Liver (tissue), 9 donors: ENCODE results near the gene PPY. TPM values are rescaled to one million over a fixed set of nuclear protein-coding genes. Genes with fewer than 3 reads are reported as not detected.

ENCODE experiments used
- DNase-seq: peaks from one replicate; pipeline ENCODE4 v3.0.0-alpha.2; 2017; ENCODE audit warnings: low spot score
- H3K27ac ChIP-seq, 2 donors: one replicate each; pipeline ENCODE4 v1.7.0; 2013; ENCODE audit warnings: inconsistent platforms in 2 of 2, low read length in 2 of 2, control low read depth in 1 of 2, low read depth in 1 of 2, mild to moderate bottlenecking in 1 of 2
- H3K27me3 ChIP-seq, 4 donors: one replicate each; pipeline versions ENCODE4 v1.6.1 to v1.7.0; 2013; ENCODE audit warnings: low read length in 3 of 4, inconsistent platforms in 1 of 4, mild to moderate bottlenecking in 1 of 4, moderate library complexity in 1 of 4; ENCODE audit not compliant: control insufficient read depth in 4 of 4, insufficient read depth in 4 of 4
- H3K36me3 ChIP-seq, 4 donors: one replicate each; pipeline versions ENCODE4 v1.6.1 to v1.7.0; 2013; ENCODE audit warnings: low read length in 3 of 4, mild to moderate bottlenecking in 3 of 4, low read depth in 1 of 4, moderate library complexity in 1 of 4; ENCODE audit not compliant: control insufficient read depth in 4 of 4, insufficient read depth in 3 of 4
- H3K4me1 ChIP-seq, 4 donors: one replicate each; pipeline versions ENCODE4 v1.6.1 to v1.7.0; 2013; ENCODE audit warnings: low read length in 3 of 4, mild to moderate bottlenecking in 3 of 4, moderate library complexity in 1 of 4; ENCODE audit not compliant: control insufficient read depth in 4 of 4, insufficient read depth in 4 of 4
- H3K4me3 ChIP-seq, 3 donors: one replicate each; pipeline versions ENCODE4 v1.6.1 to v1.7.0; 2013; ENCODE audit warnings: low read length in 3 of 3, control low read depth in 1 of 3, low read depth in 1 of 3, mild to moderate bottlenecking in 1 of 3
- H3K9ac ChIP-seq, 2 donors: one replicate each; pipeline ENCODE4 v1.7.0; 2013; ENCODE audit warnings: low read length in 2 of 2, mild to moderate bottlenecking in 2 of 2, moderate library complexity in 2 of 2, control low read depth in 1 of 2, low read depth in 1 of 2
- H3K9me3 ChIP-seq, 4 donors: one replicate each; pipeline versions ENCODE4 v1.6.1 to v1.7.0; 2013; ENCODE audit warnings: low read length in 3 of 4; ENCODE audit not compliant: control insufficient read depth in 4 of 4
- EGR1 ChIP-seq, 2 donors: IDR thresholded peaks; 2 replicates each; pipeline ENCODE4 v1.6.1; 2016 to 2018; ENCODE audit warnings: antibody characterized with exemption in 2 of 2, low read depth in 2 of 2
- FOXA1 ChIP-seq: IDR thresholded peaks from 2 replicates; pipeline ENCODE4 v1.6.1; 2016; ENCODE audit warnings: antibody characterized with exemption
- FOXA2 ChIP-seq: IDR thresholded peaks from 2 replicates; pipeline ENCODE4 v1.6.1; 2016; ENCODE audit warnings: antibody characterized with exemption
- HNF4A ChIP-seq, 2 donors: conservative IDR thresholded peaks; 2 replicates each; pipeline ENCODE4 v1.6.1; 2016; ENCODE audit warnings: antibody characterized with exemption in 2 of 2, mild to moderate bottlenecking in 2 of 2
- HNF4G ChIP-seq: IDR thresholded peaks from 2 replicates; pipeline ENCODE4 v1.6.1; 2016; ENCODE audit warnings: antibody characterized with exemption
- JUND ChIP-seq, 2 donors: IDR thresholded peaks; 2 replicates each; pipeline ENCODE4 v1.6.1; 2016; ENCODE audit warnings: antibody characterized with exemption in 2 of 2
- NR2F2 ChIP-seq: IDR thresholded peaks from 2 replicates; pipeline ENCODE4 v1.6.1; 2016; ENCODE audit warnings: antibody characterized with exemption
- RAD21 ChIP-seq, 2 donors: IDR thresholded peaks; 2 replicates each; pipeline ENCODE4 v1.6.1; 2016; ENCODE audit warnings: antibody characterized with exemption in 2 of 2, mild to moderate bottlenecking in 2 of 2
- RXRA ChIP-seq, 2 donors: IDR thresholded peaks; 2 replicates each; pipeline ENCODE4 v1.6.1; 2017 to 2018; ENCODE audit warnings: antibody characterized with exemption in 2 of 2, mild to moderate bottlenecking in 1 of 2
- SP1 ChIP-seq: IDR thresholded peaks from 2 replicates; pipeline ENCODE4 v1.6.1; 2018; ENCODE audit warnings: antibody characterized with exemption, mild to moderate bottlenecking
- TAF1 ChIP-seq: conservative IDR thresholded peaks from 2 replicates; pipeline ENCODE4 v1.6.1; 2016; ENCODE audit warnings: antibody characterized with exemption, mild to moderate bottlenecking
- YY1 ChIP-seq: IDR thresholded peaks from 2 replicates; pipeline ENCODE4 v1.6.1; 2016; ENCODE audit warnings: antibody characterized with exemption, mild to moderate bottlenecking
- WGBS: extraction: QIAGEN DNeasy Blood & Tissue Kit; methylation state at CpG from one replicate; pipeline ENCODE4 v1.1.7; 2013; 5-methylcytosine and 5-hydroxymethylcytosine counted together
- polyA plus RNA-seq, 2 donors: library from polyadenylated mRNA; stranded (reverse) in 1 of 2; unstranded in 1 of 2; fragments of 200-250 nt in 1 of 2; fragments of >200 nt in 1 of 2; fragmentation: Nextera tagmentation in 1 of 2; extraction: Ambion mirVana in 1 of 2; gene quantifications; one replicate each; pipeline versions ENCODE4 v1.2.1 to v1.2.3, GENCODE V29; 2013 to 2015
- total RNA-seq, 2 donors: library from RNA; depleted of rRNA; stranded (reverse); fragments of >200 nt; gene quantifications; one replicate each; pipeline ENCODE4 v1.2.3, GENCODE V29; 2014
- TF ChIP-seq, protein P1 (sequence below): IDR thresholded peaks from 2 replicates; pipeline ENCODE4 v1.6.1; 2016; ENCODE audit warnings: antibody characterized with exemption, mild to moderate bottlenecking
- TF ChIP-seq, protein P2 (sequence below): IDR thresholded peaks from 2 replicates; pipeline ENCODE4 v1.6.1; 2016; ENCODE audit warnings: antibody characterized with exemption
- donor health status: healthy.
- donor health status: healthy.
- donor health status: healthy.
- donor health status: healthy.
- donor health status: healthy.

The PPY gene
- total and polyA plus RNA-seq, 4 donors = not detected

DNA sequence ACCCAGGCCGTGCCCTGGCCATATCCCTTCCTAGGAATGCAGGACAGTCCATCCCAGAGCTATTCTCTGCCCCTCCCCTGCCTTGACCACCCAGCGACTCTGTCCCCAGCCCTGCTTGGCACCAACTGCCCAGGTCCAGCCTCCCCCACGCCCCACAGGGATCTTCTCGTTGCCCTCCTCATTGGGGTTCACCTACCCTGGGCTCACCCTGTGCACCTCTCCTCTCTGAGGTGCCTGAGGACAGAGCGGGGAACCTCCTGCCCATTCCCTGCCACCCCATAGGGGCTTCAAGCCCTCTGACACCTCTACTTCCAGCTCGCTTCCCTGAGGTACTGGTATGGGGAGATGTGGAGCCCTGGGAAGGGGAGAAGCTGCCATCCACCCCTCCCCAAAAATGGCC lies 28.7 kb downstream of the PPY start:
- H3K27me3 ChIP-seq = peaks cover 0 to 5% (median 0%) of the 10 kb centered on the region in 4 donors
- TF ChIP-seq FOXA1 (no peak), HNF4G (no peak), YY1 (no peak)
- H3K9me3 ChIP-seq = no peaks in the 10 kb centered on the region
- no peak for DNase-seq
- no peak overlapping the region for H3K9ac ChIP-seq
- H3K4me3 ChIP-seq = no peak overlapping the region
- WGBS = 81% methylated on average over 6 of the region's 6 CpGs
- no peak overlapping the region for H3K27ac ChIP-seq
- peaks cover 0 to 7% (median 0%) of the 10 kb centered on the region in 4 donors for H3K4me1 ChIP-seq
- H3K36me3 ChIP-seq = no peaks in the 10 kb centered on the region

DNA sequence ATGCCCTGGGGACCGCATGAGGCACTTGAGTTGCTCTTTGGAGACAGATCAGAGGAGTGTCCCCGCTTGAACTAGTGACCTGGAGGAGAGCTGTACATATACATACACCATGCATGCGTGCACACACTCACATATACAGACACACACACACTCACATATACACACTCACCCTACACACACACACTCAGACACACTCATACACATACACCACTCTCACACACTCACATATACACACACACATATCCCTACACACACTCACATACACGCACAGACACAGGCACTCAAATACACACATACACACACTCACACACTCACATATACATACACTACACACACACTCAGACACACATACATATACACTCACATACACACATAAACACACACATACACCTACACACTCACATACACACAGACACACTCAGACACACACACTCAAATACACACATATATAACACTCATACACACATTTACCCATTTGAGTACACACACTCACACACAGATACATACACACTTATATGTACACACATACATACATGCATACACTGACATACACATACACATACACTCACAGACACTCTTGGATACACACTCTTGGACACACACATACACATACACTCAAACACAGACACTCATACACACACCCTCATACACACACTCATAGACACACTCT lies 29.5 kb downstream of the PPY start:
- Histone ChIP-seq H3K27me3 (peaks cover 0 to 5% (median 0%) of the 10 kb centered on the region in 4 donors), H3K9ac (no peak overlapping the region), H3K9me3 (no peaks in the 10 kb centered on the region), H3K27ac (no peak overlapping the region), H3K36me3 (no peaks in the 10 kb centered on the region), H3K4me3 (no peak overlapping the region), H3K4me1 (peaks cover 0 to 6% (median 0%) of the 10 kb centered on the region in 4 donors)
- WGBS = 77% methylated on average over 4 of the region's 4 CpGs
- DNase-seq = no peak
- TF ChIP-seq SP1 (no peak), RXRA (IDR thresholded peaks at IDR 0.05) (no peak), EGR1 (IDR thresholded peaks at IDR 0.05; ENCODE audit: low read depth in 2 of 2) (no peak)

DNA sequence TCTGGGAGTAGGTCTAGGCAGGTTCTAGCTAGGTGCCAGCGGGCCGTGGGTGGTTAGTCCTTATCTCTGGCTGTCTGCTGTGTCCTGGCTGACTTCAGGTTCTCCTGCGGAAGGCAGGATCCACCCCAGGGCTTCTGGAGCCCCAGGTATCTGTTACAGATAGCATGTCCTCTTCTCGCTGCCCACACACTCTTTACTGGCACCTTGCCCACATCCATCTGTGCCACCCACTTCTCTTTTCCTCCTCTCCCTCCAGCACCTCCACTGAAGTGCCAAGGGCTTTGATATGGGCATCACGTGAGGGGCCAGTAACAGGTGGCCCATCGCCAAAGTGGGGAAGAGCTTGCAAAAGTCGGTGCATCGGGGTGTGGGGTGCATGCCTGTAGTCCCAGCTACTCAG lies 30.4 kb downstream of the PPY start:
- Histone ChIP-seq H3K27me3 (peaks cover 0 to 5% (median 2%) of the 10 kb centered on the region in 4 donors), H3K9me3 (no peaks in the 10 kb centered on the region), H3K4me1 (peaks cover 0 to 6% (median 6%) of the 10 kb centered on the region in 4 donors), H3K9ac (no peak overlapping the region), H3K36me3 (no peaks in the 10 kb centered on the region), H3K27ac (no peak overlapping the region), H3K4me3 (no peak overlapping the region)
- DNase-seq = no peak
- 72% methylated on average over 8 of the region's 8 CpGs for WGBS
- TF ChIP-seq RXRA (IDR thresholded peaks at IDR 0.05) (no peak), NR2F2 (no peak), FOXA2 (no peak), EGR1 (IDR thresholded peaks at IDR 0.05; ENCODE audit: low read depth in 2 of 2) (no peak), TAF1 (no peak), RAD21 (IDR thresholded peaks at IDR 0.05) (no peak), JUND (IDR thresholded peaks at IDR 0.05) (no peak), HNF4A (conservative IDR thresholded peaks at IDR 0.05) (no peak), HNF4G (no peak)
- TF ChIP-seq, protein P1, sequence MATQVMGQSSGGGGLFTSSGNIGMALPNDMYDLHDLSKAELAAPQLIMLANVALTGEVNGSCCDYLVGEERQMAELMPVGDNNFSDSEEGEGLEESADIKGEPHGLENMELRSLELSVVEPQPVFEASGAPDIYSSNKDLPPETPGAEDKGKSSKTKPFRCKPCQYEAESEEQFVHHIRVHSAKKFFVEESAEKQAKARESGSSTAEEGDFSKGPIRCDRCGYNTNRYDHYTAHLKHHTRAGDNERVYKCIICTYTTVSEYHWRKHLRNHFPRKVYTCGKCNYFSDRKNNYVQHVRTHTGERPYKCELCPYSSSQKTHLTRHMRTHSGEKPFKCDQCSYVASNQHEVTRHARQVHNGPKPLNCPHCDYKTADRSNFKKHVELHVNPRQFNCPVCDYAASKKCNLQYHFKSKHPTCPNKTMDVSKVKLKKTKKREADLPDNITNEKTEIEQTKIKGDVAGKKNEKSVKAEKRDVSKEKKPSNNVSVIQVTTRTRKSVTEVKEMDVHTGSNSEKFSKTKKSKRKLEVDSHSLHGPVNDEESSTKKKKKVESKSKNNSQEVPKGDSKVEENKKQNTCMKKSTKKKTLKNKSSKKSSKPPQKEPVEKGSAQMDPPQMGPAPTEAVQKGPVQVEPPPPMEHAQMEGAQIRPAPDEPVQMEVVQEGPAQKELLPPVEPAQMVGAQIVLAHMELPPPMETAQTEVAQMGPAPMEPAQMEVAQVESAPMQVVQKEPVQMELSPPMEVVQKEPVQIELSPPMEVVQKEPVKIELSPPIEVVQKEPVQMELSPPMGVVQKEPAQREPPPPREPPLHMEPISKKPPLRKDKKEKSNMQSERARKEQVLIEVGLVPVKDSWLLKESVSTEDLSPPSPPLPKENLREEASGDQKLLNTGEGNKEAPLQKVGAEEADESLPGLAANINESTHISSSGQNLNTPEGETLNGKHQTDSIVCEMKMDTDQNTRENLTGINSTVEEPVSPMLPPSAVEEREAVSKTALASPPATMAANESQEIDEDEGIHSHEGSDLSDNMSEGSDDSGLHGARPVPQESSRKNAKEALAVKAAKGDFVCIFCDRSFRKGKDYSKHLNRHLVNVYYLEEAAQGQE = no peak
- TF ChIP-seq, protein P2, sequence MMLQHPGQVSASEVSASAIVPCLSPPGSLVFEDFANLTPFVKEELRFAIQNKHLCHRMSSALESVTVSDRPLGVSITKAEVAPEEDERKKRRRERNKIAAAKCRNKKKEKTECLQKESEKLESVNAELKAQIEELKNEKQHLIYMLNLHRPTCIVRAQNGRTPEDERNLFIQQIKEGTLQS = no peak
